Epidermal melanocyte (primary cell): ENCODE results near the gene PLN.

Experiments
- DNase-seq: peaks from one replicate; pipeline ENCODE4 v3.0.0; 2011; ENCODE audit warnings: low spot score; ENCODE audit not compliant: insufficient read length

The PLN gene

DNA sequence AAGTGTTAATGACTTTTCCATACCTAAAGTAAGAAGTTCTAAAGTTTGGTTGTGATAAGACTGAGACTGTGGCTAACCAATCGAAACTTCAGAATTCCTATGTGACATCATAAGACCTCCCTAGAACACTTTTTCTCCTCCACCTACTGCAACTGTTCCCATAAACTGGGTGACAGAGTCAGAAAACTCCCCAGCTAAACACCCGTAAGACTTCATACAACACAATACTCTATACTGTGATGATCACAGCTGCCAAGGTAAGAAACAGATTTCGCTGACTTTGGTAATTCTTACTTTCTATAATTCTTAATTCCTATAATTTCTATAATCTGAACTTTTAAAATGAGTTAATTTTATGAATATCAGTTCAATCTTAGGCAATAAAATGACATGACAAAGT lies at the start of gene PLN:
PLN (plus strand) TSS at position 161 of the 400 bp plus-strand sequence. CDS start 10,626 bp downstream, outside the sequence.
- DNase-seq: no peak

- DNase-seq: no peak
Observed at GRCh38 chr6:118500130-118501015, 47.7 kb upstream of the PLN start.

DNA sequence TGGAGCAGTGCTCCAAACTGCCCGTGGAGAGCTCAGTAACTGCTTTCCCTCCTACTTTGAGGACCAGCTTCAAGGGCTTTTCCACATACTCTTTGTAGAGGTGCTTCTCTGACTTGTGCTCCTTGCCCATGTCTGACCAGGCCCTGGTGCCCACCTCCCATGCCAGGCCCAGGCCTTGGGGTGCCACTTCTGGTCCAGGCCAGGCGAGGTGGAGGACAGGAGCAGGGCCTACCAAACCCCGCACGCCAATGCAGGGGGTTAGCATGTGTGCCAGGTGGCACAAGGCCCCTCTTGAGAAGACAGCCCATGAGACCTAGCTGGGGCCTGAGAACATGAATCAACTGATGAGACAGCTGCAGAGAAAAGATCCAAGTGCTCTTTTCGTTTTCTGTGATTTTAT lies 47.0 kb upstream of the PLN start:
- DNase-seq: no peak

GRCh38 chr6:118501765-118502164 lies 46.3 kb upstream of the PLN start:
- no peak for DNase-seq

- DNase-seq: no peak
Observed at GRCh38 chr6:118502169-118502568, 45.9 kb upstream of the PLN start.

DNA sequence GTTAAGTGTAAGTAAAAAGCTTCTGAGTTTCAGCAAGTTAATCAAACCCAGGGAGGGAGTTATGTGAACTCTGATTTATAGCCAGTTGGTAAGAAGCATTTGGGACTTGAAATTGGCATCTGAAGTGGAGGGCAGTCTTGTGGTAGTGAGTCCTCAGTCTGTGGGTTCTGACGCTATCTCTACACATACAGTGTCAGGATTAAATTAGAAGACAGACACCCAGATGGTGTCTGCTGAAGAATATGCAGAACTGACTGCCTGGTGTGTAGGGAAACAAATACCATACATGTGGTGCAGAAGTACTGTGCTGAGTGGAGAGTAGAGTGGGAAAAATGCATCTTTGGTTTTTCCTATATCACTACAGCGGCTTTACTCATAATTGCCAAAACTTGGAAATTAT lies 43.5 kb upstream of the PLN start:
- no peak for DNase-seq

- DNase-seq: no peak
Observed at GRCh38 chr6:118505656-118506055, 42.4 kb upstream of the PLN start.

GRCh38 chr6:118506071-118506638 lies 41.9 kb upstream of the PLN start:
- no peak for DNase-seq

DNA sequence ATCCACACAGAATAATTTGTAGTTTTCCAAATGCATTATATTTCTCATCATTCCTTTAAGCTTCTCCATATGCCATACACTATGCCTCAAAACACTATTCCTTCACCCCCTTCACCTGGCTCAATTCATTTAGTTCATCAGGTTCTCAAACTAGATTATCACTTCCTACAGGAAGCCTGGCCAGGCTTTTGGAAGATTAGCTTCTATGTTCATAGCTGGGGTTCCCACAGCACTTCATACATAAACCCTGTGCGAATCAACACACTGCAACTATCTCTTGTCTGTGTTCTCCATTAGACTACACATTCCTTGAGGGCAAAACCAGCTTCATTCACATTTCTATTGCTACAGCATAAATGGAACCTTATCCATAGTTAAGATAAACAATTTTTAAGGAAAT lies 40.5 kb upstream of the PLN start:
- DNase-seq: no peak

GRCh38 chr6:118509009-118509617 lies 39.0 kb upstream of the PLN start:
- DNase-seq: no peak

GRCh38 chr6:118511930-118512715 lies 36.0 kb upstream of the PLN start:
- DNase-seq: no peak

- DNase-seq: no peak
Observed at GRCh38 chr6:118514689-118515088, 33.4 kb upstream of the PLN start.

- DNase-seq: no peak
Observed at GRCh38 chr6:118522422-118522821, 25.7 kb upstream of the PLN start.

GRCh38 chr6:118523216-118523615 lies 24.9 kb upstream of the PLN start:
- no peak for DNase-seq

GRCh38 chr6:118524686-118525085 lies 23.4 kb upstream of the PLN start:
- no peak for DNase-seq

DNA sequence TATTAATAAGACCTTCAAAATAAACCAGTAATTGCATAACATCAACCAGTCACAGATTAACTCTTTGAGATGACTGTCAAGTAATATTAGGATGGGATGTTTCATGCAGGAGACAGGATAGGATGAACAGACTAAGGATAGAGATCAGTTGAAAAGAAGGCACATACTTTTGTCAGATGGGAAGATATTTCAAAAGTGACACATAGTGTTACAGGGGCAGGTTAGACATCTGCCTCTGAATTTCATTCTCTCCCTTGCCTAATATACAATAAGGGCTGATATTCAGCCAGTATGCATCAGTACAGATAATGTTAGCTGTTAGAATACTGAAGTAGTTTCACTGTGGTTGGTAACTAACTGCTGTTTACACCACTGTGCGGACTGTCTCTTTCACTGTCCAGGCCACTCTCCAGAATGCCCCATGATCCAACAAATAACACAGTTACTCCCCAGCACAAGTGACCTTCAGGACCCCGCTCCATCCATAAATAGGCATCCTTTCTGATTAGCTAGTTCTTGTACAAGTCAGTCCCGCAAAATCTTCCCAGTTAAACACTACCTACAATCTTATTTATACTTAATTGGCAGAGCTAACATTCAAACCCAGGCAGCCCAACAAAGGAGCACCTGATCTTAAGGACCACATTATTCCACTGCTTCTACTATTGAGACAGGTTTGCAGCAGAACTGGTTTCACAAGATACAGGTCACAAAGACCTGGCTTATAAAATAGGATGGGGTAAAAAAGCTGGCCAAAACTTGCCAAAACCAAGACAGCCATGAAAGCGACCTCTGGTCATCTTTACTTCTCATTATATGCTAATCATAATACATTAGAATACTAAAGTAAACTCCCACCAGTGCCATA lies 21.9 kb upstream of the PLN start:
- no peak for DNase-seq

DNA sequence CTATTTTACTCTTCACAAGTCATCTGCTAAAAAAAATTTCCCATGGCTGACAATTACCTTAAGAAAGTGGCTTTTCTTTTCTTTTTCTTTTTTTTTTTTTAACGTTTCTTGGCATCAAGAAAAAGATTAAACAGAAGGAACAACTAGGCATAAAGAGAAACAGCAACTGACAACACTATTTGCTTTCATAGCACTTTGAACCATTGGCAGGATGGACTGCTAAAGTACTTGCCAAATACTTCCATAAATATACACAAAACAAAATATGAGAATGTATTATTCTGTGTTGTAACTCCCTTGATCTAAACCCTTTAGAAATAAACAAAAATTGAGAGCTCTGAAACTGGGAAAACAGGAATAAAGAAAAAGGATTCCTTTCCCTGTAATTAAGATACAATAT lies 20.0 kb upstream of the PLN start:
- DNase-seq: no peak

GRCh38 chr6:118529756-118530155 lies 18.3 kb upstream of the PLN start:
- DNase-seq: no peak

GRCh38 chr6:118530942-118531341 lies 17.2 kb upstream of the PLN start:
- no peak for DNase-seq

DNA sequence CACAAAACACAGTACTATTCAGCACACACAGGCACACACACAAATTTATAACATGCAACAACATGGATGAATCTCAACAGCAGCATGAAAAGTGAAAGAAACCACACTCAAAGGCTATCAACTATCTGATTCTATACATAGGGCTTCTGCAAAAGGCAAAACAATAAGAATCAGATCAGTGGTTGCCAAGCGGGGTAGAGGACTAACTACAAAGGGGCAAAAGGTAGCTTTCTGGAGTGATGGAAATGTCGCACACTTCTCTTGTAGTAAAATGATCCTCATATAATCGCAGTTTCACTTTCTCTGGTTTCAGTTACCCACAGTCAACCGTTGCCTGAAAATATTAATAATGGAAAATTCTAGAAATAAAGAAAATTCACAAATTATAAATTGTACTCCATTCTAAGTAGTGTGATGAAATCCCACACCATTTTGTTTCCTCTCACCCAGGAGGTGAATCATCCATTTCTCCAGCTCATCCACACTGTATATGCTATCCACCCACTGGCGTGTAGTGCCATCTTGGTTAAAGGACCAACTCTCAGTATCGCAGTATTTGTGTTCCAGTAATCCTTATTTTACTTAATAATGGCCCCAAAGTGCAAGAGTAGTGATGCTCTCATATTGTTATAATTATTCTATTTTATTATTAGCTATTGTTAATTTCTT lies 12.8 kb upstream of the PLN start:
- DNase-seq: no peak
